Measurements from ENCODE around the gene DNAJC18.

DNA sequence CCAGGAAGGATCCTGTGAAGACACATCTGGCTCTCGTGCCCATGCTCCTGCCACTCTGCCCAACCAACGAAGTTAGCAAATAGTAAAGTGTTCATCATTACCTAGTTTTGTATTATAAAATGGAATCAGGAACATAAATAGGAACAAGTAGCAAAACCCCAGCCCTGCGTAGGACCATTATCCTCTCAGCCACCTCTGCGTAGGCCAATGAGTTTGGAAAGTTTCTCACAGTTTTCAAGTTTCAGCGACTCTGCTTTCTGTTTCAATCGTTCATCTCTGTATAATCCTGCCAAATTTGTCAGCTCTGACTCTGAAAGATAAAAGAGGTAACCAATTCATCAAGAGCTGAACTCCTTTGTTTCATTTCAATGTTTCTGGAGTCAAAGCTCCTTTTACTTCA lies 25.4 kb downstream of the DNAJC18 start:
- TF ChIP-seq, protein P1, sequence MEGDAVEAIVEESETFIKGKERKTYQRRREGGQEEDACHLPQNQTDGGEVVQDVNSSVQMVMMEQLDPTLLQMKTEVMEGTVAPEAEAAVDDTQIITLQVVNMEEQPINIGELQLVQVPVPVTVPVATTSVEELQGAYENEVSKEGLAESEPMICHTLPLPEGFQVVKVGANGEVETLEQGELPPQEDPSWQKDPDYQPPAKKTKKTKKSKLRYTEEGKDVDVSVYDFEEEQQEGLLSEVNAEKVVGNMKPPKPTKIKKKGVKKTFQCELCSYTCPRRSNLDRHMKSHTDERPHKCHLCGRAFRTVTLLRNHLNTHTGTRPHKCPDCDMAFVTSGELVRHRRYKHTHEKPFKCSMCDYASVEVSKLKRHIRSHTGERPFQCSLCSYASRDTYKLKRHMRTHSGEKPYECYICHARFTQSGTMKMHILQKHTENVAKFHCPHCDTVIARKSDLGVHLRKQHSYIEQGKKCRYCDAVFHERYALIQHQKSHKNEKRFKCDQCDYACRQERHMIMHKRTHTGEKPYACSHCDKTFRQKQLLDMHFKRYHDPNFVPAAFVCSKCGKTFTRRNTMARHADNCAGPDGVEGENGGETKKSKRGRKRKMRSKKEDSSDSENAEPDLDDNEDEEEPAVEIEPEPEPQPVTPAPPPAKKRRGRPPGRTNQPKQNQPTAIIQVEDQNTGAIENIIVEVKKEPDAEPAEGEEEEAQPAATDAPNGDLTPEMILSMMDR (conservative IDR thresholded peaks at IDR 0.05; ENCODE audit: low read depth in 2 of 2), result no peak
- TF ChIP-seq EZH2 (IDR thresholded peaks at IDR 0.05; ENCODE audit: low read depth, unreplicated experiment) (no peak), JUNB (IDR thresholded peaks at IDR 0.05; ENCODE audit: unreplicated experiment) (no peak), POLR2AphosphoS5 (IDR thresholded peaks at IDR 0.05; ENCODE audit: low read depth) (no peak), CREB1 (CRISPR knock-in tag; IDR thresholded peaks at IDR 0.05; ENCODE audit: low read depth) (no peak), EZH2phosphoT487 (IDR thresholded peaks at IDR 0.05; ENCODE audit: unreplicated experiment) (no peak), STAT1 (IDR thresholded peaks at IDR 0.05; ENCODE audit: unreplicated experiment) (no peak), NANOG (IDR thresholded peaks at IDR 0.05; ENCODE audit: borderline replicate concordance) (no peak), ZNF331 (CRISPR knock-in tag; IDR thresholded peaks at IDR 0.05; ENCODE audit: low read depth) (no peak)
- TF ChIP-seq, protein P2, sequence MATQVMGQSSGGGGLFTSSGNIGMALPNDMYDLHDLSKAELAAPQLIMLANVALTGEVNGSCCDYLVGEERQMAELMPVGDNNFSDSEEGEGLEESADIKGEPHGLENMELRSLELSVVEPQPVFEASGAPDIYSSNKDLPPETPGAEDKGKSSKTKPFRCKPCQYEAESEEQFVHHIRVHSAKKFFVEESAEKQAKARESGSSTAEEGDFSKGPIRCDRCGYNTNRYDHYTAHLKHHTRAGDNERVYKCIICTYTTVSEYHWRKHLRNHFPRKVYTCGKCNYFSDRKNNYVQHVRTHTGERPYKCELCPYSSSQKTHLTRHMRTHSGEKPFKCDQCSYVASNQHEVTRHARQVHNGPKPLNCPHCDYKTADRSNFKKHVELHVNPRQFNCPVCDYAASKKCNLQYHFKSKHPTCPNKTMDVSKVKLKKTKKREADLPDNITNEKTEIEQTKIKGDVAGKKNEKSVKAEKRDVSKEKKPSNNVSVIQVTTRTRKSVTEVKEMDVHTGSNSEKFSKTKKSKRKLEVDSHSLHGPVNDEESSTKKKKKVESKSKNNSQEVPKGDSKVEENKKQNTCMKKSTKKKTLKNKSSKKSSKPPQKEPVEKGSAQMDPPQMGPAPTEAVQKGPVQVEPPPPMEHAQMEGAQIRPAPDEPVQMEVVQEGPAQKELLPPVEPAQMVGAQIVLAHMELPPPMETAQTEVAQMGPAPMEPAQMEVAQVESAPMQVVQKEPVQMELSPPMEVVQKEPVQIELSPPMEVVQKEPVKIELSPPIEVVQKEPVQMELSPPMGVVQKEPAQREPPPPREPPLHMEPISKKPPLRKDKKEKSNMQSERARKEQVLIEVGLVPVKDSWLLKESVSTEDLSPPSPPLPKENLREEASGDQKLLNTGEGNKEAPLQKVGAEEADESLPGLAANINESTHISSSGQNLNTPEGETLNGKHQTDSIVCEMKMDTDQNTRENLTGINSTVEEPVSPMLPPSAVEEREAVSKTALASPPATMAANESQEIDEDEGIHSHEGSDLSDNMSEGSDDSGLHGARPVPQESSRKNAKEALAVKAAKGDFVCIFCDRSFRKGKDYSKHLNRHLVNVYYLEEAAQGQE (IDR thresholded peaks at IDR 0.05; ENCODE audit: unreplicated experiment), result no peak
- TF ChIP-seq, protein P3, sequence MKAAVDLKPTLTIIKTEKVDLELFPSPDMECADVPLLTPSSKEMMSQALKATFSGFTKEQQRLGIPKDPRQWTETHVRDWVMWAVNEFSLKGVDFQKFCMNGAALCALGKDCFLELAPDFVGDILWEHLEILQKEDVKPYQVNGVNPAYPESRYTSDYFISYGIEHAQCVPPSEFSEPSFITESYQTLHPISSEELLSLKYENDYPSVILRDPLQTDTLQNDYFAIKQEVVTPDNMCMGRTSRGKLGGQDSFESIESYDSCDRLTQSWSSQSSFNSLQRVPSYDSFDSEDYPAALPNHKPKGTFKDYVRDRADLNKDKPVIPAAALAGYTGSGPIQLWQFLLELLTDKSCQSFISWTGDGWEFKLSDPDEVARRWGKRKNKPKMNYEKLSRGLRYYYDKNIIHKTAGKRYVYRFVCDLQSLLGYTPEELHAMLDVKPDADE (IDR thresholded peaks at IDR 0.05), result no peak
- TF ChIP-seq, protein P4, sequence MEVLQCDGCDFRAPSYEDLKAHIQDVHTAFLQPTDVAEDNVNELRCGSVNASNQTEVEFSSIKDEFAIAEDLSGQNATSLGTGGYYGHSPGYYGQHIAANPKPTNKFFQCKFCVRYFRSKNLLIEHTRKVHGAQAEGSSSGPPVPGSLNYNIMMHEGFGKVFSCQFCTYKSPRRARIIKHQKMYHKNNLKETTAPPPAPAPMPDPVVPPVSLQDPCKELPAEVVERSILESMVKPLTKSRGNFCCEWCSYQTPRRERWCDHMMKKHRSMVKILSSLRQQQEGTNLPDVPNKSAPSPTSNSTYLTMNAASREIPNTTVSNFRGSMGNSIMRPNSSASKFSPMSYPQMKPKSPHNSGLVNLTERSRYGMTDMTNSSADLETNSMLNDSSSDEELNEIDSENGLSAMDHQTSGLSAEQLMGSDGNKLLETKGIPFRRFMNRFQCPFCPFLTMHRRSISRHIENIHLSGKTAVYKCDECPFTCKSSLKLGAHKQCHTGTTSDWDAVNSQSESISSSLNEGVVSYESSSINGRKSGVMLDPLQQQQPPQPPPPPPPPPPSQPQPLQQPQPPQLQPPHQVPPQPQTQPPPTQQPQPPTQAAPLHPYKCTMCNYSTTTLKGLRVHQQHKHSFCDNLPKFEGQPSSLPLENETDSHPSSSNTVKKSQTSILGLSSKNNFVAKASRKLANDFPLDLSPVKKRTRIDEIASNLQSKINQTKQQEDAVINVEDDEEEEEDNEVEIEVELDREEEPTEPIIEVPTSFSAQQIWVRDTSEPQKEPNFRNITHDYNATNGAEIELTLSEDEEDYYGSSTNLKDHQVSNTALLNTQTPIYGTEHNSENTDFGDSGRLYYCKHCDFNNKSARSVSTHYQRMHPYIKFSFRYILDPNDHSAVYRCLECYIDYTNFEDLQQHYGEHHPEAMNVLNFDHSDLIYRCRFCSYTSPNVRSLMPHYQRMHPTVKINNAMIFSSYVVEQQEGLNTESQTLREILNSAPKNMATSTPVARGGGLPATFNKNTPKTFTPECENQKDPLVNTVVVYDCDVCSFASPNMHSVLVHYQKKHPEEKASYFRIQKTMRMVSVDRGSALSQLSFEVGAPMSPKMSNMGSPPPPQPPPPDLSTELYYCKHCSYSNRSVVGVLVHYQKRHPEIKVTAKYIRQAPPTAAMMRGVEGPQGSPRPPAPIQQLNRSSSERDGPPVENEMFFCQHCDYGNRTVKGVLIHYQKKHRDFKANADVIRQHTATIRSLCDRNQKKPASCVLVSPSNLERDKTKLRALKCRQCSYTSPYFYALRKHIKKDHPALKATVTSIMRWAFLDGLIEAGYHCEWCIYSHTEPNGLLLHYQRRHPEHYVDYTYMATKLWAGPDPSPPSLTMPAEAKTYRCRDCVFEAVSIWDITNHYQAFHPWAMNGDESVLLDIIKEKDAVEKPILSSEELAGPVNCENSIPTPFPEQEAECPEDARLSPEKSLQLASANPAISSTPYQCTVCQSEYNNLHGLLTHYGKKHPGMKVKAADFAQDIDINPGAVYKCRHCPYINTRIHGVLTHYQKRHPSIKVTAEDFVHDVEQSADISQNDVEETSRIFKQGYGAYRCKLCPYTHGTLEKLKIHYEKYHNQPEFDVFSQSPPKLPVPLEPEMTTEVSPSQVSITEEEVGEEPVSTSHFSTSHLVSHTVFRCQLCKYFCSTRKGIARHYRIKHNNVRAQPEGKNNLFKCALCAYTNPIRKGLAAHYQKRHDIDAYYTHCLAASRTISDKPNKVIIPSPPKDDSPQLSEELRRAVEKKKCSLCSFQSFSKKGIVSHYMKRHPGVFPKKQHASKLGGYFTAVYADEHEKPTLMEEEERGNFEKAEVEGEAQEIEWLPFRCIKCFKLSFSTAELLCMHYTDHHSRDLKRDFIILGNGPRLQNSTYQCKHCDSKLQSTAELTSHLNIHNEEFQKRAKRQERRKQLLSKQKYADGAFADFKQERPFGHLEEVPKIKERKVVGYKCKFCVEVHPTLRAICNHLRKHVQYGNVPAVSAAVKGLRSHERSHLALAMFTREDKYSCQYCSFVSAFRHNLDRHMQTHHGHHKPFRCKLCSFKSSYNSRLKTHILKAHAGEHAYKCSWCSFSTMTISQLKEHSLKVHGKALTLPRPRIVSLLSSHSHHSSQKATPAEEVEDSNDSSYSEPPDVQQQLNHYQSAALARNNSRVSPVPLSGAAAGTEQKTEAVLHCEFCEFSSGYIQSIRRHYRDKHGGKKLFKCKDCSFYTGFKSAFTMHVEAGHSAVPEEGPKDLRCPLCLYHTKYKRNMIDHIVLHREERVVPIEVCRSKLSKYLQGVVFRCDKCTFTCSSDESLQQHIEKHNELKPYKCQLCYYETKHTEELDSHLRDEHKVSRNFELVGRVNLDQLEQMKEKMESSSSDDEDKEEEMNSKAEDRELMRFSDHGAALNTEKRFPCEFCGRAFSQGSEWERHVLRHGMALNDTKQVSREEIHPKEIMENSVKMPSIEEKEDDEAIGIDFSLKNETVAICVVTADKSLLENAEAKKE (CRISPR knock-in tag; IDR thresholded peaks at IDR 0.05), result no peak
